ENCODE measurements around the gene IQCE.

GRCh38 chr7:2613931-2614600 is 55.3 kb downstream of the IQCE start:
- TF ChIP-seq POLR2A (IDR thresholded peaks at IDR 0.05) (no peak), POLR2AphosphoS5 (IDR thresholded peaks at IDR 0.05; ENCODE audit: insufficient read depth in 1 of 2, low read depth in 1 of 2) (peak in 1 of 2 donors; percentile 45), CTCF (IDR thresholded peaks at IDR 0.05) (no peak)
